Body of pancreas (tissue), 4 donors: ENCODE measurements around the gene CD52. TPM values are rescaled to one million over a fixed set of nuclear protein-coding genes. Genes with fewer than 3 reads are reported as not detected.
"Not testable (repeated sequence)": the region's sequence is repeated elsewhere in the genome, so short reads cannot be mapped to it uniquely, and the experiment has no call there.

Source experiments
- ATAC-seq: fragments of 150-250 bp; one replicate; pipeline ENCODE4 v1.9.1; 2016
- DNase-seq, 4 donors: peaks; one replicate each; pipeline ENCODE4 v3.0.0-alpha.2; 2019
- H3K27ac ChIP-seq, 4 donors: fragments of 200-600 bp; sonication (generic); 1 replicate in 3 of 4; 2 replicates in 1 of 4; pipeline versions ENCODE4 v1.5.1 to v1.6.1; 2016 to 2019; ENCODE audit warnings: mild to moderate bottlenecking in 1 of 4, mixed read lengths in 1 of 4, moderate library complexity in 1 of 4
- H3K27me3 ChIP-seq, 2 donors: fragments of 200-600 bp; sonication (generic); one replicate each; pipeline ENCODE4 v1.6.0; 2016; ENCODE audit warnings: mild to moderate bottlenecking in 1 of 2
- H3K36me3 ChIP-seq, 2 donors: fragments of 200-600 bp; sonication (generic); replicated peaks in 1 of 2; 2 replicates each; pipeline ENCODE4 v1.5.1; 2016; ENCODE audit warnings: low read depth in 2 of 2; ENCODE audit not compliant: insufficient read depth in 1 of 2
- H3K4me1 ChIP-seq: fragments of 200-600 bp; sonication (generic); one replicate; pipeline ENCODE4 v1.6.0; 2016
- H3K4me3 ChIP-seq, 2 donors: fragments of 200-600 bp; sonication (generic); 1 replicate in 1 of 2; 2 replicates in 1 of 2; pipeline ENCODE4 v1.5.1; 2016 to 2019
- H3K9me3 ChIP-seq, 3 donors: fragments of 200-600 bp; sonication (generic); 1 replicate in 2 of 3; 2 replicates in 1 of 3; pipeline ENCODE4 v1.5.1; 2016
- POLR2A ChIP-seq, 3 donors: fragments of 450-650 bp; IDR thresholded peaks; one replicate each; pipeline ENCODE4 v1.6.1; 2016; ENCODE audit warnings: antibody characterized with exemption in 3 of 3, mild to moderate bottlenecking in 2 of 3
- WGBS, 2 donors: methylation state at CpG; one replicate each; pipeline ENCODE4 v1.1.5; 2017; 5-methylcytosine and 5-hydroxymethylcytosine counted together
- intact Hi-C: fragments of 100-400 bp; cut with DNase I; formaldehyde crosslinking; loops from one replicate; pipeline ENCODE4 v1.15.1; 2023
- total RNA-seq, 2 donors: library from RNA; depleted of rRNA; stranded (reverse); fragments of >200 nt; gene quantifications; one replicate each; pipeline ENCODE4 v1.1.0, GENCODE V29; 2016
- TF ChIP-seq, protein P1 (sequence below), 7 experiments: fragments of 450-650 bp in 4 of 7; fragments of 200-600 bp in 3 of 7; sonication (generic) in 3 of 7; IDR thresholded peaks; one replicate each; pipeline ENCODE4 v1.5.1; 2016 to 2019; ENCODE audit warnings: antibody characterized with exemption in 7 of 7

The CD52 gene
- total RNA-seq, 2 donors from 2014 or later: not detected

DNA sequence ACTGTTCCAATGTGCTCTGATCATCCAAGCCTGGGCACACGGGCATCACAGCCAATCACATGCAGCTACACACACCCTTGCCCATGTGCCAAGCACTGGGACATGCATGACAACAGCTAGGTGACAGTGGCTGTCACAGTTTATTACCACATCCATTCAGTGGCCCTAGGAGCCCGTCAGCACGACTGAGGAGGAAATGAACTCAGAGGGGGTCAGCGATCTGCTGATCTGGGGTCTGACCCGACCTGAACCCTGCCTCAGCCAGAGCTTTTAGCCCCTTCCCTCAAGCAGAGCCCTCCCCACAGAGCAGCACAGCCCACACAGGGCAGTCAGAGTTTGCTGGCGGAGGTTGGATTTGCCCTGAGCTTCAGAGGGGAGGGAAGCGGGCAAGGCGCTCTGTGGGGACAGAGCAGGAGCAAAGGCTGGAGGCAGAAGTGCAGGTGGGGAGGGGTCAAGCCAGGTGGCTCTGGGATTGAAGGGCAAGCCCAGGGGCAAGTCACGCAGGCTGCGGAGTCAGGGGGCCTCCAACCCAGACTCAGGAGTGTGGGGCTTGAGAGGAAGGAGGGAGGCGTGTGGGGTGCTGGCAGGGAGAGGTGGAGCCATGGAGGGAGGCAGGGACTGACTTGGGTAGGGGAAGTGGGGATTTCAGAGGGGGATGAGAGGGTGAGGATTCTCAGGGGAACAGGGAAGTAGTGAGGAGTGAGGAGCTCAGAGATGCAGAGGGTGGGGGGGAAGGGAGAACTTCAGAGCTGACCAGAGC, 27.5 kb upstream of the CD52 start:
- Histone ChIP-seq H3K4me1 (peaks cover 3% of the 10 kb centered on the region), H3K9me3 (no peaks in the 10 kb centered on the region), H3K27ac (peak overlapping the region in 2 of 4 donors; percentile 35 to 68), H3K36me3 (no peaks in the 10 kb centered on the region), H3K4me3 (no peak overlapping the region), H3K27me3 (no peaks in the 10 kb centered on the region)
- DNase-seq: no peak
- TF ChIP-seq, protein P1, sequence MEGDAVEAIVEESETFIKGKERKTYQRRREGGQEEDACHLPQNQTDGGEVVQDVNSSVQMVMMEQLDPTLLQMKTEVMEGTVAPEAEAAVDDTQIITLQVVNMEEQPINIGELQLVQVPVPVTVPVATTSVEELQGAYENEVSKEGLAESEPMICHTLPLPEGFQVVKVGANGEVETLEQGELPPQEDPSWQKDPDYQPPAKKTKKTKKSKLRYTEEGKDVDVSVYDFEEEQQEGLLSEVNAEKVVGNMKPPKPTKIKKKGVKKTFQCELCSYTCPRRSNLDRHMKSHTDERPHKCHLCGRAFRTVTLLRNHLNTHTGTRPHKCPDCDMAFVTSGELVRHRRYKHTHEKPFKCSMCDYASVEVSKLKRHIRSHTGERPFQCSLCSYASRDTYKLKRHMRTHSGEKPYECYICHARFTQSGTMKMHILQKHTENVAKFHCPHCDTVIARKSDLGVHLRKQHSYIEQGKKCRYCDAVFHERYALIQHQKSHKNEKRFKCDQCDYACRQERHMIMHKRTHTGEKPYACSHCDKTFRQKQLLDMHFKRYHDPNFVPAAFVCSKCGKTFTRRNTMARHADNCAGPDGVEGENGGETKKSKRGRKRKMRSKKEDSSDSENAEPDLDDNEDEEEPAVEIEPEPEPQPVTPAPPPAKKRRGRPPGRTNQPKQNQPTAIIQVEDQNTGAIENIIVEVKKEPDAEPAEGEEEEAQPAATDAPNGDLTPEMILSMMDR (IDR thresholded peaks at IDR 0.05): no peak
- no peak for TF ChIP-seq POLR2A (IDR thresholded peaks at IDR 0.05)
- intact Hi-C loops: no loop called here
- no peak for ATAC-seq
- 67 to 84% methylated on average over 9 to 11 of the region's 11 CpGs for WGBS, 2 donors

DNA sequence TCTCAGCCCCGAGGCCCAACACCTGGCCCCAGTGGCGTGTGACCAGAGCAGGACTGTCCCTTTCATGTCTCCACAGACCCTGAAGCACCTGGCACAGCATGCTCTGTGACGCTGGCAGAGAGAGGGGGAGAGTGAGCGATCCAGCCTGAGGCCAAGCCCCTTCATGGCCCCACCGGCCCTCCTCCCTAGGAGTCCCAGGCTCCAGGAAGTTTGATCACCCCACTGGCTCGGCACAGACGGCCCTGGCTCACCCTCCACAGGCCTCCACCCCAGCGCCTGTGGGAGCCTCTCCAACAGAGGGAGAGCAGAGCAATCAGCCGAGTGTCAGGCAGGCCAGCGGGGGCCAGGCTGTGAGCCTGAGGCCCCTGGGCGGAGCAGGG, 26.9 kb upstream of the CD52 start:
- TF ChIP-seq, protein P1 (IDR thresholded peaks at IDR 0.05): no peak
- no peak for TF ChIP-seq POLR2A (IDR thresholded peaks at IDR 0.05)
- no peaks in the 10 kb centered on the region for H3K36me3 ChIP-seq
- DNase-seq (no peak), ATAC-seq (no peak)
- intact Hi-C loops: no loop called here
- no peak overlapping the region for H3K4me3 ChIP-seq
- H3K27ac ChIP-seq: peak overlapping the region in 2 of 4 donors; percentile 29 to 68
- 84 to 88% methylated on average over 9 to 11 of the region's 11 CpGs for WGBS, 2 donors
- H3K9me3 ChIP-seq: no peaks in the 10 kb centered on the region
- H3K27me3 ChIP-seq: no peaks in the 10 kb centered on the region
- no peaks in the 10 kb centered on the region for H3K4me1 ChIP-seq

DNA sequence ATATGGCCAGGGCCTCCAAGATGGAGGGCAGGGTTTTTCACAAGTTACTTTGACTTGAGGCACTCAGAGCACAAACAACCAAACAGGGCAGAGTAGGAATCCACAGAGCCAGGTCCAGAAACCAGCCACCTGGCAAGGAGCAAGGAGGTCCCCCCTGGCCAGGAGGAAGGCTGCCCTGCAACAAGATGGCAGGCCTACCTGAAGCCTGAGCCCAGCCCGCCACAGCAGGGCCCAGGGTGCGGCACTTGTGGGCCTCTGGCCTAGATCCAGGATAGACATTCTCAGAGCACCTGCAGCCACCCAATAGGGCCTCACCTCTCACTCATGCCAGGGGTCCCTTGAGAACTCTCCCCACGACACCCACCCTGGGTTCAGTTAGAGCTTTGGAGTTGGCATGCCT, 26.3 kb upstream of the CD52 start:
- Histone ChIP-seq H3K4me1 (no peaks in the 10 kb centered on the region), H3K4me3 (no peak overlapping the region), H3K27me3 (no peaks in the 10 kb centered on the region), H3K27ac (no peak overlapping the region), H3K9me3 (no peaks in the 10 kb centered on the region), H3K36me3 (no peaks in the 10 kb centered on the region)
- intact Hi-C loops: no loop called here
- no peak for TF ChIP-seq POLR2A (IDR thresholded peaks at IDR 0.05)
- TF ChIP-seq, protein P1 (IDR thresholded peaks at IDR 0.05): no peak
- ATAC-seq: no peak
- DNase-seq: no peak
- 83 to 100% methylated on average over 3 of the region's 3 CpGs for WGBS, 2 donors

DNA sequence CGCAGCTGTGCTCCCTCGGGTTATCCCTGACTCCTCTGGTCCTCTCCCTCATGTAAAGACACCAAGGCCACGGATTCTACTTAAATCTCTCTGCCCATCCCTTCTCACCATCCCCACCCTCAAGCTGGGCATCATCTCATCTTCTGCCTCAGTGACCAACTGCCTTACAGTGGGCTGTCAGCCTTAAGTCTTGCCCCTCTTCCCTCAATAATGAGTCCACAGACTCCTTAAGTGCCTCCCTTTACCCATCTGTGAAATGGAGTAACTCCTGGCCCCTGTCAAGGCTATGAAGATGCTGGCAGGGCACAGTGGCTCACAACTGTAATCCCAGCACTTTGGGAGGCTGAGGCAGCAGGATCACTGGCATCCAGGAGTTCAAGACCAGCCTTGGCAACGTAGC, 25.8 kb upstream of the CD52 start:
- H3K4me1 ChIP-seq: no peaks in the 10 kb centered on the region
- no peak for ATAC-seq
- intact Hi-C loops: no loop called here
- DNase-seq: no peak
- no peak overlapping the region for H3K27ac ChIP-seq
- no peaks in the 10 kb centered on the region for H3K27me3 ChIP-seq
- TF ChIP-seq, protein P1 (IDR thresholded peaks at IDR 0.05): no peak
- WGBS, 2 donors: 82 to 89% methylated on average over 4 of the region's 4 CpGs
- H3K4me3 ChIP-seq: no peak overlapping the region
- no peaks in the 10 kb centered on the region for H3K9me3 ChIP-seq
- no peaks in the 10 kb centered on the region for H3K36me3 ChIP-seq

DNA sequence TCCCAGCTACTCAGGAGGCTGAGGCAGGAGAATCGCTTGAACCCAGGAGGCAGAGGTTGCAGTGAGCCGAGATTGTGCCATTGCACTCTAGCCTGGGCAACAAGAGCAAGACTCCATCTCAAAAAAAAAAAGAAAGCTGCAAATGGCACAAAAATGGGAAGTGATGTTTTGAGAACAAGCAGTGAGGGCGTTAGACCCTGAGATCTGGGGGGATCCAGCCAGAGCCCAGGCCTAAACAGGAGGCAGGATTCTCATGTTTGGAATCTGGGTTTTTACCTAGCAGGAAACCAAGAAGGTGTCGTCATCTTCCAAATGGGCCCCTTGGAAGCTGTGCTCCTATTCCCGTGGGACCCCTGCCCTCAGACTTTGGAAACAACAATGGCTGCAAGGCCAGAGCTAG, 25.0 kb upstream of the CD52 start:
- H3K36me3 ChIP-seq, ATAC-seq, H3K4me1 ChIP-seq, intact Hi-C loops, DNase-seq, H3K9me3 ChIP-seq, H3K27me3 ChIP-seq, H3K4me3 ChIP-seq, H3K27ac ChIP-seq: not testable (repeated sequence)
- WGBS, 2 donors: 72 to 95% methylated on average over 4 to 5 of the region's 5 CpGs
